ACC112 (cell line): Measurements from ENCODE around the gene ASB10.
A peak's percentile ranks its signal among the peaks of the same experiment; 100 is the strongest.

Experiments
- H2AFZ ChIP-seq: fragments of 200-600 bp; sonication (generic); one replicate; pipeline ENCODE4 v1.6.0; 2017; ENCODE audit warnings: antibody characterized with exemption, low read length; ENCODE audit not compliant: unreplicated experiment
- H3K27ac ChIP-seq: fragments of 200-600 bp; sonication (generic); 2 replicates; pipeline ENCODE4 v1.5.1; 2014; ENCODE audit warnings: low read depth, mild to moderate bottlenecking, antibody characterized with exemption, low read length, moderate library complexity
- H3K27me3 ChIP-seq: fragments of 200-600 bp; sonication (generic); 2 replicates; pipeline ENCODE4 v1.6.1; 2014; ENCODE audit warnings: mild to moderate bottlenecking, antibody characterized with exemption, low read length, moderate library complexity, mixed read lengths; ENCODE audit not compliant: insufficient read depth
- H3K36me3 ChIP-seq: fragments of 200-600 bp; sonication (generic); 2 replicates; pipeline ENCODE4 v1.6.1; 2016; ENCODE audit warnings: mild to moderate bottlenecking, antibody characterized with exemption, low read length, moderate library complexity, mixed read lengths; ENCODE audit not compliant: insufficient read depth
- H3K4me1 ChIP-seq: fragments of 200-600 bp; sonication (generic); one replicate; pipeline ENCODE4 v1.6.1; 2016; ENCODE audit warnings: low read length, mixed read lengths; ENCODE audit not compliant: insufficient read depth, unreplicated experiment, control insufficient read depth
- H3K4me3 ChIP-seq: fragments of 200-600 bp; sonication (generic); 2 replicates; pipeline ENCODE4 v1.5.1; 2014; ENCODE audit warnings: mild to moderate bottlenecking, low read depth, low read length
- H3K79me2 ChIP-seq: fragments of 200-600 bp; sonication (generic); one replicate; pipeline ENCODE4 v1.6.0; 2016; ENCODE audit warnings: low read length; ENCODE audit not compliant: control insufficient read depth, unreplicated experiment, insufficient read depth

ASB10 gene

DNA sequence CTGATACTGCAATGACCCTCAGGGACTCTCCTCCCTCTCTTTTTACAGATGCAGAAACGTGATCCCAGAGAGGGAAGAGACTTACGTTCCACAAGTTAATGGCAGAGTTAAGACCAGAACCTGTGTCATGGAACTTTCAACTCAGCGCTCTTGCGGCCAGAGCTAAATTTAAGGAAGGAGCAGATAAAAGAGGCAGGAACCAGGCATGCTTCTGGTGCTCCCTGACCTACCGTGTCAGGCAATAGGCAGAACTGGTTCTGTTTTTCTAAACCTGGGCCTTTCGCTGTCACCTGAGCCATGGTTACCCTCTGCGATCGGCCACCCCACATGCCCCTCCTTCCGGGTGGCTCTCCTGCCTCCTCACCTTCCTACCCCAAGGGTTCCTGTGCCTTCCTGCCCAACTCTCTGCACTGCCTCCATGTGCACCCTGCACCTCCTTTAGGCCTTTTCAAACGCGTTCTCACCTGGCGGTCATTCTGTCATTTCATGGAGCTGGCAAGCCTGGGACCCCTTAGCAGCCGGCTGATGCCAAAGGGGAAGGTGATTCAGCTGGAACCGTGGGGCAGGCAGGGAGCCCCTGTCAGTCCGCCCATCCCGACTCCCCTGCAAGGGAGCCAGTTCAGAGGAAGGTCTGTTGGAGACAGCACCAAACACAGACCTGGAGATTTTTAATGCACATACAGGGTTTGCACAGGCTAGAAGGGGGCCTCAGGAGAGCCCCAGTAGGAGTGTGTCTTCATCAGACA, 11.8 kb downstream of the ASB10 start:
- Histone ChIP-seq H3K4me1 (no peaks in the 10 kb centered on the region), H3K4me3 (no peak overlapping the region), H3K27ac (no peak overlapping the region), H3K27me3 (peaks cover 59% of the 10 kb centered on the region), H2AFZ (no peak overlapping the region), H3K36me3 (no peaks in the 10 kb centered on the region), H3K79me2 (no peaks in the 10 kb centered on the region)

DNA sequence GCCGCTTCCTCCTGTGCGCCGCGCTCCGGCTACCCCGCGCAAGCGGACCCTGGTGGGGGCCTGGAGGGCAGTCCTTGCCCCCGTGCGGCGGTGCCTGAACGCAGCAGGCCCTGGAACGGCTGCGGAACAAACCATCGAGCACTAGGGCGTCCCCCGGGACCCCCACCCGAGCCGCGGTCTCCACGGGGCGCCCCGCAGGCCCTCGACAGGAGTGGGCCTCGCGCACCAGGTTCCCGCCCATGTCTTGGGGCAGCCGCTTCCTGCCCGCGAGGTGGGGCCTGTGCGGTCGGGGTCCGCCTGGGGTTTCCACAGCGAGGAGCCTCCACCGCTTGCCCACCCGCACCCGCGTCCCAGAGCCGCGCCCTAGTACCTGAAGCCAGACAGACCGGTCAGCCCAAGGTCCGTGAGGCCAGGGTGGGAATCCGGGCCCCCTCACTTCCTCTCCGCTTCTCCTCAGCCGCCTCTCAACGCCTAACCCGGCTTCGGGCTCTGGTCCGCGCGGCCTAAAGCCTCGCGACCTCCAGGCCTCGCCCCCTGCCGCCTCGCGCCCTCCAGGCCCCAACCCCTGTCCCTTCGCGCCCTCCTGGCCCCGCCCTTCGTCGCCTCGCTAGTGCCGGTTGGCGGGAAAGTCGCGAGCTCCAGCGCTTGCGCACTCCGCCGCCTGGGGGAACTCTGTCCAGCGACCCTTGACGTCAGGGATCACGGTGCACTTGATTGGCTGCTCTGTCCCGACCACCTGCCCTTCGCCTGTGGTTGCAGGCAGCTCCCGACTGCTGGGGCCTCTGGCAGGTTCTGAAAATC, 12.6 kb downstream of the ASB10 start:
- H3K4me3 ChIP-seq: no peak overlapping the region
- no peak overlapping the region for H3K27ac ChIP-seq
- H3K27me3 ChIP-seq: peaks cover 58% of the 10 kb centered on the region
- no peaks in the 10 kb centered on the region for H3K36me3 ChIP-seq
- no peaks in the 10 kb centered on the region for H3K79me2 ChIP-seq
- H3K4me1 ChIP-seq: no peaks in the 10 kb centered on the region
- no peak overlapping the region for H2AFZ ChIP-seq

DNA sequence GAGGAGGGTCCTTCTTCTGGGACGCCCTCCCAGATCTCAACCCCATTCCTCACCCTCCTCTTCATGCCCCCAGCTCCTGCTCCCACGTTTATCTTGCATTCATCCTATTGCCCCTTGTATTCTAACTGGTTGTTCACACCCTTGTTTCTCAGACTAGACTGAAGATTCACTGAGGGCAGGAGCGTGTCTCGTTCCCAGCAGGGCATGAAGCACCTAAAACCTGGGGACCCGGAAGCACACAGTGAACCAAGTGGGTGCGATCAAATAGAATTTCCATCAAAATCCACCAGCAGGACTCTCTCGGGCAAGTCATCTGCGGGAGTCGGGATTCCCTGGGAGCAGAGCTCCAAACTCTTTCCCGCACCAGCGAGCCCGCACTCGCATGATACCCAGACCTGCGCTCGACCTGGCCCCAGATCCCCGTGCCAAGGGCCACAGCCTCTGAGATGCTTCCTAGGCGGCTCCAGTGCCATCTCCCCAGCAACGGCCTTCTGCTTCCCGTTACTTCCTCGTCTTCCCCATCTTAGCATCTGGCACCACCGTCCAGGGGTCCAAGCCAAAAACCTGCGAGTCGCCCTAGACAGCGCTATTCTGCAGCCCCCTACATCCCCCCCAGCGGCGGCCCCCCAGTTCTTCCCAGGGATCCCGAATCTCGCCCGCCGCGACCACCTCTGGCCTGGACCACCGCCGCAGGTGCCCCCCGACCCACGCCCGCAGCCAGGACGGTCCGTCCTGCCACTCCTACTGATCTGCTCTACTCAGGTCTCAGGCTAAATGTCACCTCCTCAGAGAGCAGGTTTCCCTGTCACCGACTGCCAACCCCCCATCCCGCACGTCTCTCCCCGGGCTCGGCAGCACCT, 13.4 kb downstream of the ASB10 start:
- Histone ChIP-seq H3K79me2 (no peaks in the 10 kb centered on the region), H3K4me3 (no peak overlapping the region), H3K27me3 (peaks cover 58% of the 10 kb centered on the region), H3K27ac (no peak overlapping the region), H2AFZ (no peak overlapping the region), H3K4me1 (no peaks in the 10 kb centered on the region), H3K36me3 (no peaks in the 10 kb centered on the region)

DNA sequence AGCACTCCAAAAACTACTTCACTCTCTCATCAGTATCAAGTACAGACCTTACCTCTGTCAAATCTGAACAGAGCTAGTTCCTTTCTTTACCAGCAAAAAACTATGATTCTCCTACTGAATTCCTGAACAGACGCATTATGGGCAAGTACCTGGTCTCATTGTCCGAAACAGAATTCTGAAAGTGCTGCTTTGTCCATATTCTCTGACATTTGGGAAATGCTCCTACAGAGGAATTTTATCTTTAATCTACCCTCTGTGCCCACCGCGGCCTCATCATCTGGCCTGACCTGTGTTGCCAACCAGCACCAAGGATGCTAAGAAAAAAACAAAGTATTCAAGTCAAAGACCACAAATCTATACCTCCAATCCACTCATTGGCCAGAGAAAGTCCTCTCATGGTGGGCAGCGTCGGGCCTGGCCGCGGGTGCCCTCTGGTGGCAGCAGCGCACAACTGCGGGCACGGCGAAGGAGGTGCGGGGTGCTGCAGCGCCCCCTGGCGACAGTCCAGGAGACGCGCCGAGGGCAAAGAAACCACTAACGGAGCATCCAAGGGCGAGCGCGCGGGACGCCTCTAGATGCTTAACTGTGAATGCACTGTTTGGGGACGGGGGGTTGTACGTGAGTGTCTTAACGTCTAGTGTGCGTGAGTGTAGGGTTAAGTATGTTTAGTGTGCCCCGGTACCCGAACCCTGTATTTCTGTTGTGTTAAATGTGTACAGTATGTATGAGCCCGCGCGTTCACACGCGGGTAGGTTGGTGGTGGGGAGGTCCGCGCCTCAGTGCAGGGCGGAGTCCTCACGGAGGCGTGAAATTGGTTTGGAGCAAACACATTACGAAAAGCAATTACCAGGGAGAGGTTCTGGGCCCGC, 14.5 kb downstream of the ASB10 start:
- no peak overlapping the region for H2AFZ ChIP-seq
- H3K79me2 ChIP-seq: no peaks in the 10 kb centered on the region
- peaks cover 67% of the 10 kb centered on the region for H3K27me3 ChIP-seq
- H3K36me3 ChIP-seq: no peaks in the 10 kb centered on the region
- H3K4me1 ChIP-seq: no peaks in the 10 kb centered on the region
- no peak overlapping the region for H3K4me3 ChIP-seq
- no peak overlapping the region for H3K27ac ChIP-seq

DNA sequence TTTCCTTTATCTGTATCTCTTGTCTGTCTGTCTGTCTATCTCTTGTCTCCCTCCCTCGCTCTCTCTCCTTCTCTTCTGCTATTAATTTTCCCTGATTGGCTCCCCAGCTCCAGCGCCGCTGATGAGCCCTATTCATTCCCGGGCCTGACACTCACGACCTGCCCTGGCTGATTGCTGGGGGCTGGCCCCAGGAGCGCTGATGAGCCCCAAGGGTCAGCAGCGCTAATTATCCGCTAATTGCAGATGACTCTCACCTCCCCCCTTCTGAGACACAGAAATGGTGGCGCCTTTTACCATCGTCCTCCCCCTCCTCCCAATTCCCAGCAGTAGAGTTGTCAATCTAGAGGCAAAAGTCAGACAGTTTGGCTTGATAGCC, 18.3 kb downstream of the ASB10 start:
- Histone ChIP-seq H3K27me3 (peaks cover 77% of the 10 kb centered on the region), H3K4me3 (no peak overlapping the region), H3K27ac (no peak overlapping the region), H3K4me1 (no peaks in the 10 kb centered on the region), H3K36me3 (no peaks in the 10 kb centered on the region), H3K79me2 (no peaks in the 10 kb centered on the region), H2AFZ (no peak overlapping the region)

DNA sequence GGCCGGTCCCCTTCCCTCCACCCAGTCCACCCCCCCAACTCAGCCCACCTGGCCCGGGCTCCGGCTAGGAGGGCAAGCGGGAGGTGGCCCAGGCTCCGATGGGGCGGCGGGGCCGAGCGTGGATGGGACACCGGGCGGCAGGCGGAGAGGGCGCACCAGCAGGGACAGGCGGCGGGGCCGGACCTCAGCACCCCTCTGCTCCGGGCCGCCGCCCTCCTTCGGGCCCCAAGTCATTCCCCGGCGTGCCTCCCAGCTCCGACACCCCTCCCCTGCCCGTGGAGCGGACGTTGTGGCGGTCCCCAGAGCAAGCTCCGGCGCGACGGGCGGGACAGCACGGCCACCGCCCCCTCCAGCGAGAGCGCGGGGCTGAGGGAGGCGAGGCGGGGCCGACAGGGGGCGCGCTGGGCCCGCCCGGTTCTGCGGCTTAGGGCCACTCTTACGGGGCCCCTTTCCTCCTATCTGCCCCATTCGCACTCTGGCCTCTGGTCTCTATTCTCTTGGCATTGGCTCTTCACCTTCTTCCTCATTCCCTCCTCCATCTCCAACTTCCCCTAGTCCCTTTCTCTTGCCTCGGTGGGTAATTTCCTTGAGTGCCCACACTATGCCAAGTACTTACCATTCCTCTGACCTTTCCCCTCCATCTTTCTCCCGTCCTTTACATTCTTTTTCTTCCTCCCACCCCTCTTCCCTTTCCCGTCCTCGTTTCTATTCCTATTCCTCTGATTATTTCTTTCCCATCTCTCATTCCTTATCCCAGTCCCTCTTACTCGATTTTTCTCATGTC, 18.9 kb downstream of the ASB10 start:
- H3K27me3 ChIP-seq: peaks cover 75% of the 10 kb centered on the region
- H3K4me3 ChIP-seq: peak overlapping the region; percentile 57
- H3K36me3 ChIP-seq: no peaks in the 10 kb centered on the region
- H3K4me1 ChIP-seq: no peaks in the 10 kb centered on the region
- H3K27ac ChIP-seq: no peak overlapping the region
- H3K79me2 ChIP-seq: no peaks in the 10 kb centered on the region
- H2AFZ ChIP-seq: no peak overlapping the region

DNA sequence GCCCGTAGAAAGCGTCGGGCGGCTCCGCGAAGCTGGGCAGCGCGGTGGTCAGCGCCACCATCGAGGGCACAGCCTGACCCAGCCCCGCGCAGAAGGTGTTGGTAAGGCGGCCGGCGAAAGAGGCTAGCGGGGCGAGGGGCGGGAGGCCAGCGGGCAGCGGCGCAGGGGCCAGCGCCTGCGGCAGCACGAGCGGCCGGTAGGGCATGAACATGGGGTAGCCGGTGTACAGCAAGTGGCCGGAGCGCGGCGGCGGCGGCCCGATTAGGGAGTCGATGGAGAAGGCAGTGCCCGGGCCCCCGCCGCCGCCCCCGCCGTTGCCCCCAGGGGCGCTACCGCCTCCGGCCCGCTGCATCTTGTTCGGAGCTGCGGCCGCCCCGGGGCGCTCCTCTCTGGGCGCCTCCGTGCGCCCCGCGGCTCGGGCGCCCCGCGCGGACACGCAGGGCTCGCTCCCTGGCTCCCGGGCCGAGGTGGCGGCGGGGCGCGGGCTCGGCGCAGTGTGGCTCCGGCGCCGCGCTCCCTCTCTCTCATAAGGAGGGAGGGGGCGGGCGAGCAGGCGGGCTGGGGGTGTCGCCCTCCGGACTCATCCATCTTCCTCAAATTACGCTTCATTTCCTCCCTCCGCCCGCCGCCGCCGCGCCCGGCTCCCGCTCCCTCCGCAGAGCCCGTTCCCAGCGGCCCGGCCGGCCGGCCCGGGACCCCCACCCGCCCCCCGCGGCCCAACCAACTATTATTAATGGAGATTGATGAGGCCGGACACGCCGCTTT, 19.7 kb downstream of the ASB10 start, which contains the start of gene GBX1:
Gene GBX1, minus strand, starts transcription at position 498 of the 765 bp plus-strand sequence. Its CDS starts 146 bp downstream, at position 352.
- Histone ChIP-seq H3K79me2 (no peaks in the 10 kb centered on the region), H3K36me3 (no peaks in the 10 kb centered on the region), H3K4me3 (peak within 1 kb of the TSS; percentile 57), H3K27ac (no peak within 1 kb of the TSS), H2AFZ (peak within 1 kb of the TSS; percentile 43), H3K4me1 (no peaks in the 10 kb centered on the region), H3K27me3 (peaks cover 74% of the 10 kb centered on the region)

DNA sequence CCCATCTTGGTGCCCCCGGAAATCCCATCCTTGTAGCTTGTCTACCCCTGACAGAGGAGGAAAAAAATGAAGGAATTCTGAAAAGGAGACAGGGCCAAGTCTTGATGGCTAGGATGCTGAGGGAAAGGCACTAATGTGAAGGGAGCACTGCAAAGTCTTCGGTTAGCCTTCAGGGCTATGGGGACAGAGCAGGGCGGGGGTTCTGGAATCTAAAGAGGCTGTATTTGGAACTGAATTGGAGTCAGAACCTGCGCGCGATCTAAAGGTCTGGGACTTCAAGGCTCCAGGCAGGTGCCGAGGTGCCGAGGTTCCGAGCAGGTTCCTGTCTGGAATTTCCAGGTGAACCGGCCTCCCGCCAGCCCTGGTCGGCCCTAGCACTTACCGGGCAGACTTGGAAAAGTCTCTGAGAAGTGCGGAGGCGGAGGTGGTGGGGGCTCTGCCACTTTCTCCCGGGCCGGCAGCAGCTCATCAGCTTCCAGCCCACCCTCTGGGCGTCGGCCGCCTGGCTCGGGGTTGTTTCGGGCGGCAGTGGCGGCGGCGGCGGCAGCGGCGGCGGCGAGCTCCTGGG, 20.3 kb downstream of the ASB10 start:
- no peak overlapping the region for H3K27ac ChIP-seq
- H3K4me3 ChIP-seq: peak overlapping the region; percentile 57
- H3K27me3 ChIP-seq: peaks cover 69% of the 10 kb centered on the region
- no peaks in the 10 kb centered on the region for H3K79me2 ChIP-seq
- no peaks in the 10 kb centered on the region for H3K4me1 ChIP-seq
- no peaks in the 10 kb centered on the region for H3K36me3 ChIP-seq
- no peak overlapping the region for H2AFZ ChIP-seq

DNA sequence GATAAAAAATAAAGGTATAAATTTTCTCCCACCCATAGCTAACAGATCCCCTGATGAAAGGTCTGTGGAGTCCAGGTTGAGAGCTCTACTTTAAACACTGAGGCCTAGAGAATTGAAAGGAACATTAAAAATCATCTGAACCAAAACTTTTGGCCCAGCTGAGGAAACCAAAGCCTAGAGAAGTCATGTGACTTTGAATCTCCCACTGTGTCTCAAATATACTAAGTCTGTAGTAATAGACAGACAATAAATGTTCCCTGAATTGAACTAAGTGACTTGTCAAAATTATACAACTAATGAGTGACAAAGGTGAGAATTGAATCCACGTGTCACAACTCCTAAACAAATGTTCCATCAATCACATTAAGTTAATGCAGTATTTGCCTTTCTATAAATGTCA, 25.3 kb downstream of the ASB10 start:
- no peak overlapping the region for H3K4me3 ChIP-seq
- peaks cover 55% of the 10 kb centered on the region for H3K27me3 ChIP-seq
- no peak overlapping the region for H2AFZ ChIP-seq
- no peaks in the 10 kb centered on the region for H3K79me2 ChIP-seq
- H3K36me3 ChIP-seq: no peaks in the 10 kb centered on the region
- H3K27ac ChIP-seq: no peak overlapping the region
- no peaks in the 10 kb centered on the region for H3K4me1 ChIP-seq
